ENCODE measurements around the gene LPCAT1. TPM values are rescaled to one million over a fixed set of nuclear protein-coding genes. Genes with fewer than 3 reads are reported as not detected.

The LPCAT1 gene, protein sequence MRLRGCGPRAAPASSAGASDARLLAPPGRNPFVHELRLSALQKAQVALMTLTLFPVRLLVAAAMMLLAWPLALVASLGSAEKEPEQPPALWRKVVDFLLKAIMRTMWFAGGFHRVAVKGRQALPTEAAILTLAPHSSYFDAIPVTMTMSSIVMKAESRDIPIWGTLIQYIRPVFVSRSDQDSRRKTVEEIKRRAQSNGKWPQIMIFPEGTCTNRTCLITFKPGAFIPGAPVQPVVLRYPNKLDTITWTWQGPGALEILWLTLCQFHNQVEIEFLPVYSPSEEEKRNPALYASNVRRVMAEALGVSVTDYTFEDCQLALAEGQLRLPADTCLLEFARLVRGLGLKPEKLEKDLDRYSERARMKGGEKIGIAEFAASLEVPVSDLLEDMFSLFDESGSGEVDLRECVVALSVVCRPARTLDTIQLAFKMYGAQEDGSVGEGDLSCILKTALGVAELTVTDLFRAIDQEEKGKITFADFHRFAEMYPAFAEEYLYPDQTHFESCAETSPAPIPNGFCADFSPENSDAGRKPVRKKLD
- total RNA-seq: 181 TPM

DNA sequence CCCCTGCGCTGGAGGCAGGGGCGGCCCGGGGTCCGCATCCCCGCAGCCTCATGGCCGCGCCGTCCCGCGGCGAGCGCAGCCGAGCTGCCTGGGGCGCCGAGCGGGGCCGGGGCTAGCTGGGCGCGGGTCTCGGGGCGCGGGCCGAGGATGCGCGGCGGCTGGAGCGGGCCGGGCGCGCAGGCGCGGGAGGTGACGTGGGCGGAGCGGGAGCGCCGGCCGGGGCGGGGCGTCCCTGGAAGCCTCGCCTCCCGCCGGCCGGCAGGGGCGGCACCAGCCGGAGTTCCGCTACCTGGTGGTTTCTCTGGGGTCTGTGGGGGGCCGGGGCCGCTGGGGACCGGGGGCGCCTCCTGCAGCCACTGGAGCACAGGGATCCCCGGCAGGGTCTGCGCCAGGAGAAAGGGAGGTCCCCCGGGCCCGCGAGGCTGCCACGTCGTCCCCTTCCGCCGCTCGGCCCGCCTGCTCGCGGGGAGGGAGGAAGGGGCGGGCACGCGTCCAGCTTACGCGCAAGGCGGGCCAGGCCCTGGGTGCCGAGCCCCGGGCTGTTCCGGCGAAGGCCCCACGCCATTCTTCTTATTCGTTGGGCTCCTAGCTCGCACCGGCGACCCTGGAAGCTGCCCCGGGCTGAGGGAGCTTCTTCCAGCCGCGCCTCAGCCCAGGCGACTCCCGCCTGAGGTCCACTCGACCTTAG lies at the start of gene LPCAT1:
LPCAT1 (minus strand) TSS at position 168 of the 688 bp plus-strand sequence; CDS start at position 52, 116 bp downstream.

DNA sequence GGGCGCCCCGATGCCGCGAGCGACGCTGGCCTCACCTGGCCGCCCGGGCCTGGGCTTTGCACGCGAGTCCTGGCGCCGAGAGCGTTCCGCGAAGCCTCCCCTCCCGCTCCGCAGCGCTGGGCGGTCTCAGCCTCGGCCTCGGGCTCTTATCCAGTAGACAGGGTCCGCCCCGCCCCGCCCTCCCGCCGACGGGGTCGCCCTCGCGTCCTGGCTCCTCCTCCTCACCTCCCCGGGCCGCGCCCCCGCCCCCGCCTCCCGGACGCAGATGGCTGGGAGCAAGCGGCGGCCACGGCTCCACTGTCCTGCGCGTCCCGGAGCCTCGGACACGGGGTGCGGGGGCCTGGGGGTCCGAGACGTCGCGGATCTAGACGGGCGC lies 78.5 kb downstream of the LPCAT1 start, which contains the start of gene SLC6A3:
SLC6A3 (minus strand) TSS at position 128 of the 376 bp plus-strand sequence. CDS start 2,243 bp downstream, outside the sequence.

Small RNAs within 50 kb of the gene (small RNA-seq; reads per million reads assigned to genes)
- not detected for gene MIR6075

Other genes starting within 250 kb of the LPCAT1 start
- gene TERT, start 228.9 kb downstream of the LPCAT1 start, total RNA-seq: under 0.01 TPM
- 124 TPM for gene CLPTM1L, start 178.9 kb downstream of the LPCAT1 start, total RNA-seq
- 12.5 TPM for gene SLC6A3, start 78.5 kb downstream of the LPCAT1 start, total RNA-seq

Data from diencephalon (tissue), 1 donor.